Measurements from ENCODE around the gene RPS6KA2.

- TF ChIP-seq POLR2A (IDR thresholded peaks at IDR 0.05) (no peak), CTCF (IDR thresholded peaks at IDR 0.05) (no peak)
Observed at GRCh38 chr6:166658115-166658791, 31.2 kb upstream of the RPS6KA2 start.

Measured in Peyer's patch (tissue), 4 donors.